Hematopoietic multipotent progenitor cell (in vitro differentiated cells): Measurements from ENCODE around the gene ANKRD31. TPM values are rescaled to one million over a fixed set of nuclear protein-coding genes. Genes with fewer than 3 reads are reported as not detected.

Experiments used
- DNase-seq, 3 donors: peaks; one replicate each; pipeline ENCODE4 v3.0.0-alpha.2; 2011 to 2015; ENCODE audit warnings: low read depth in 2 of 3, low spot score in 2 of 3
- total RNA-seq: library from RNA; depleted of rRNA; stranded (reverse); fragments of >200 nt; gene quantifications from one replicate; pipeline ENCODE4 v1.2.3, GENCODE V29; 2012

The ANKRD31 gene
- total RNA-seq, 1 donor, result under 0.01 TPM

DNA sequence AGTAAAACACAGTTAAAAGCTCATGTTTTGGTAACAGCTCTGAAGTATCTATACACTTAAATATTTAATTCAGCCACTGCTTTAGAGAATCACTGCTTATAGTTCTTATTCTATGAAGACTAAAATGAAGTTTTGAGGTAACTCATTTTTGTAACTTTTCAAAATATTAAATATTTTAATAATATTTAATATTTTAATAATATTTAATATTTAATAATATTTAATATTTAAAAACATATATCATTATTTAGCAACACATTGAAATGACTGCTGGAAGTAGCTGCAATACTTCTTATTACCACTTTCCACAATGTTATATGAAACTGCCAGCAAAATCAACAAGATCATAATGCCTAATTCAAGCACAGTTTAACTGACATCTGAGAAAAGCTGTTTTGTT lies 165.6 kb downstream of the ANKRD31 start:
- DNase-seq, result no peak

DNA sequence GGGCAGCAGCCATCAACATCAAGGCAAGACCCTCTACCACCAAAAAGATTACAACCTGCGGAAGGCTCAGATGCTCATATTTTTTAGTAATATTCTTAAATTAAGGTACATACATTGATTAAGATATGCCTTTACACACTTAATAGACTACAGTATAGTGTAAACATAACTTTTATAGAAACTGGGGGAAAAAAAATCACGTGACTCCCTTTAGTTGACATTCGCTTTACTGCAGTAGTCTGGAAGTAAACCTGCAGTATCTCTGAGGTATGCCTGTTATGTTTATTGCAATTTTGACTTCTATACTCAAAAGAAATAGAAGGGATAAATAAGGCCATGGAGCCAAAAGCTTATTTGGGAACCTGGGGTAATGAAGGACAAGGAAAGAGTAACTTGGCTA lies 169.2 kb downstream of the ANKRD31 start:
- DNase-seq, result no peak

DNA sequence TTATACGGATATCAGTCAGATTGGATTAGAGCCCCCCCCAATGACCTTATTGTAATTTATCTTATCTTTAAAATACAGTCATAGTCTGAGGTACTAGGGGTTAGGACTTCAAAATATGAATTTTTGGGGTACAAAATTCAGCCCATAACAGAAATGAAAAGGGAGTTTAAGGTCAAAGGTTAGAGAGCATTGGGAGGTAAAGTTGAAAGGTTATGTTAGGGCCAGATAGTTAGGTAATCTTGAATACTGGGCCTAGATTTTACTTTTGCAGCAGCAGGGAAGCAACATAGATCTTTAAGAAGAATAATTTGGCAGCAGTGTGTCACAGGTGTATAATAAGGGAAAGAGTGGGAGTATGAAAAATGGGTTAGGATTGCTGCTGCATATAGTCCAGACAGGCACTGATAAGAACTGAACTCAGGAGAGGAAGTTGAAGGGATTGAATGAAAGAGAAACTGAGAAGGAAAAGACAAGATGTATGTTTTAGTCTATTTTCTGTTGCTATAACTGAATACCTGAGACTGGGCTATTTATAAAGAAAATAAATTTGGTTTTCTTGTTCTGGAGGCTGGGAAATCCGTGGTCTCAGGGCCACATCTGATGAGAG lies 173.7 kb downstream of the ANKRD31 start:
- DNase-seq, result no peak

- DNase-seq, result peak in 2 of 3 donors; percentile 33 to 61
These were observed 176.6 kb downstream of the ANKRD31 start for GRCh38 chr5:75059912-75060545.

GRCh38 chr5:75058986-75059535 lies 177.6 kb downstream of the ANKRD31 start:
- no peak for DNase-seq

- peak in 1 of 3 donors; percentile 31 for DNase-seq
These were observed 179.1 kb downstream of the ANKRD31 start for GRCh38 chr5:75057561-75057960.

GRCh38 chr5:75055727-75056144 lies 180.9 kb downstream of the ANKRD31 start:
- DNase-seq, result no peak

GRCh38 chr5:75054134-75054930 lies 182.3 kb downstream of the ANKRD31 start:
- no peak for DNase-seq

DNA sequence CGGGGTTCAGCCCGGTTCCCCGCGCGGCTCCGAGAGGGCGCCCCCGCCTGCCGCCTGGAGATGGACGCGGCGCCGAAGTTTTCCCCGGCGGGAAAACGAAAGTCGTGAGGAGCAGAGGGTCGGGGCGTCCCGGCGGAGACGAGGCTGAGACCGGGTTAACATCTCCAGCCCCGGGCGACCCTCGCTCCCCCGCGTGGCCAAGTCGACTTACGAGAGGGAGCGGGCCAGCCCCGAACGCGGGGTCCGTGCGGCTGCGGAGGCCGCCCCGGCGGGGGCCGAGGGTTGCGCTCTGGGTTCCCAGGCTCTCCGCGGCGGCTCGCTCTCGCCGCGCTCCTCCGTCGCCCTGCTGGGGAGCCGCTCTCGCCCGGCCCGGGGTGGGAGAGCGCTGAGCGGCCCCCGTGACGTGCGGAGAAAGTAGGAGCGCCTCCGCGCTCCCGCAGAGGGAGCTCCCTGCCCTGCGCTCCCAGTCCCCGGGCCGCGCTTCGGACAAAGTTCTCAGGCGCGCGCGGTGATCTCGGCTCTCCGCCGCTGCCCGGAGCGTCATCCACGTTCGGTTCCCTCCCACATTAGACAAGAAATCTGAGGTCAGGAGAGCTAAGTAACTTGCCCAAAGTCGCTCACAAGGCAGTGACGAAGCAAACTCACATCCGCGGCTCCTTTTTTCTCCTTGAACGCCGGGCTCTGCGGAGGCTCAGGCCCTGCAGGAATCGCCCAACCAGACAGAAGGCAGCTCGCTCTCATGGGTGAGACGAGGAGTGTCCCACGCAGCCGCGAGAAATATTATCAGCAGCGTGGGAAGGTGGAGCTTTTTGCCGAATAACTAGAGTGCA lies 183.2 kb downstream of the ANKRD31 start:
- peak in 2 of 3 donors; percentile 73 to 80 for DNase-seq

DNA sequence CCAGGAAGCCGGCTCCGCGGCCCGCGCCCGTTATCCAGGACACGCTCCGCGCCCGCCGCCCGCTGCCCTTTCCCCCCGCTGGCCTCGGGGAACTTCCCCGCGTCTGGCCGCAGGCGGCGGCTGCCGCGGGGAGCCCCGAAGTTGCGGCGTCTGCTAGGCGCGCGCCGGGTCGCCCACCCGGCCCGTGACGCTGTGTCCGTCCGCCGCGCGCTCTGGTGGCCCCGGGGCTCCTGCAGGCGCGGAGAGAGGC lies 183.7 kb downstream of the ANKRD31 start:
- DNase-seq, result peak in 1 of 3 donors; percentile 22

- peak in 2 of 3 donors; percentile 42 to 50 for DNase-seq
These were observed 184.3 kb downstream of the ANKRD31 start, which contains the start of gene GCNT4 for GRCh38 chr5:75052192-75053053. GCNT4 (minus strand) TSS chr5:75052558; CDS start chr5:75030037, 22,521 bp downstream.

GRCh38 chr5:75051217-75051751 lies 185.4 kb downstream of the ANKRD31 start:
- peak in 1 of 3 donors; percentile 14 for DNase-seq

GRCh38 chr5:75050415-75050814 lies 186.3 kb downstream of the ANKRD31 start:
- DNase-seq, result peak in 1 of 3 donors; percentile 70

GRCh38 chr5:75049456-75050351 lies 187.0 kb downstream of the ANKRD31 start:
- DNase-seq, result peak in 2 of 3 donors; percentile 53 to 75

DNA sequence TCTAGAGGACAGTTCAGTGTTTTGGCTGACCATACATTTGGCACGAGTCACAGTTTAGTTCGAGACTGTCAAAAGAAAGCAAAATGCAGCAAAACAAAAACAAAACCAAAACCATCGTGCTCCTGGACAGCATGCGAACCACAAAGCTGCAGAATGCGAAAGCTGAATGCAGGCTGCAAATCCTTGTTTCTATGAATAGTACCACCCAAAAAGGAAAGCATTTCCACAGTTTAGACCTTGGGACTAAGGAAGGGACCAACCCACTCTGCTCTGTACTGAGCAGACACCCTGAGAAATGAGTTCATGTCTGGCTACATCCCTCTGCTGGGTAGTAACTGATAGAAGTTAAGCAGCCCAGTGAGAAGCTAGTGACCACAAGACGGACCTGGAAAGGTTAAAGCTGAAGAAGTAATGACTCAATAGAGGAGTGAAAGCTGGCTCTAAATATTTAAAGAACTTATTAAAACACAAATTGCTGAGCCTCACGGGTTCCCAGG lies 188.2 kb downstream of the ANKRD31 start:
- no peak for DNase-seq

GRCh38 chr5:75047356-75047755 lies 189.3 kb downstream of the ANKRD31 start:
- DNase-seq, result no peak

DNA sequence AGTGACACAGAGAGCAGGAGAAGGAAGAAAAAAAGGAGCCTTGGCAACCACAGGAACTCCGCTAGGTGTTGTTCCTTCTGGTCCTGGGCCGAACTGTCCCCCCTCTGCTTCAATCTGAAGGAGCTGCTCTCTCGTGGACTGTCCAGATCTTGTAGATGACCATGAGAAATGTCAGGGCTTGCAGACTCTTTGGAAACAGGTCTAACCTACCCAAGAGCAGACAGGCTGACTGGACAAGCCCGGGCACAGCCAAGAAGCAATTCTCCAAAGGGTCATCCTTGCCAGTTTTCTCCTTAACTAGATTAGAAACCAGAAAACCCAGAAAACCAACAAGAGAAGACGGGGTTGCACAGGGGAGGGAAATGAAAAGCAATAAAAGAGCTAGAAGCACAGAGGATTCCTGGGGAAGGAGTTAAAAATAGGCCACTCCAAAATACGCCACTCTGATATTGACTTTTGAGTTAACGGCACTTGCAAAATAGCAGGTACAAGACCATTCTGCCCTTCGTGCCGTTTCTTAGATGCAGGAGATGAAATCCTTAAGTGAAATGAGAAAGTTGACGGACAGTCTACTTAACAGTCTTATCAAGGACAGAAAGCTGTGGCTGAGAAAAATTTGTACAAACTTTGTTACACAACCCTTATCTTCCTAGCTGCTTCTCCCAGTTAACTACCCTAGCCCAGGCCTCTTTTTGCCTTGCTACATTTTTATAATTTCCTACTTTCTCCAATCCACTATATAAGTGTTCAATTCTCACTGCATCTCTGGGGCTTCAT lies 190.1 kb downstream of the ANKRD31 start:
- DNase-seq, result no peak
